DOHH2 (cell line): Measurements from ENCODE around the gene DNAJB6.

Experiments used
- H3F3A ChIP-seq: fragments of 200-600 bp; sonication (generic), shearing (Covaris generic); 2 replicates; pipeline ENCODE4 v1.6.0; 2016; ENCODE audit warnings: antibody characterized with exemption, mild to moderate bottlenecking; ENCODE audit not compliant: control insufficient read depth, insufficient read depth
- H3K27ac ChIP-seq: fragments of 200-600 bp; sonication (generic); 2 replicates; pipeline ENCODE4 v1.5.1; 2014; ENCODE audit warnings: low read depth, mild to moderate bottlenecking, low read length, moderate library complexity
- H3K27me3 ChIP-seq: fragments of 200-600 bp; sonication (generic); 2 replicates; pipeline ENCODE4 v1.6.1; 2014; ENCODE audit warnings: mild to moderate bottlenecking, low read length, mixed read lengths; ENCODE audit not compliant: control insufficient read depth
- H3K36me3 ChIP-seq: fragments of 200-600 bp; sonication (generic); 2 replicates; pipeline ENCODE4 v1.6.1; 2014; ENCODE audit warnings: mild to moderate bottlenecking, low read length, moderate library complexity, mixed read lengths; ENCODE audit not compliant: control insufficient read depth
- H3K4me1 ChIP-seq: fragments of 200-600 bp; sonication (generic); 2 replicates; pipeline ENCODE4 v1.6.1; 2014; ENCODE audit warnings: mild to moderate bottlenecking, low read length, mixed read lengths; ENCODE audit not compliant: control insufficient read depth
- H3K4me2 ChIP-seq: fragments of 200-600 bp; sonication (generic); 2 replicates; pipeline ENCODE4 v1.6.0; 2014; ENCODE audit warnings: mild to moderate bottlenecking, low read length, moderate library complexity
- H3K4me3 ChIP-seq: fragments of 200-600 bp; sonication (generic); 2 replicates; pipeline ENCODE4 v1.5.1; 2014; ENCODE audit warnings: mild to moderate bottlenecking, low read length, mixed read lengths
- H3K79me2 ChIP-seq: fragments of 200-600 bp; sonication (generic); 2 replicates; pipeline ENCODE4 v1.6.1; 2014; ENCODE audit warnings: mild to moderate bottlenecking, low read length, mixed read lengths; ENCODE audit not compliant: control insufficient read depth
- H3K9me2 ChIP-seq: fragments of 200-600 bp; sonication (generic); replicated peaks from 2 replicates; pipeline ENCODE4 v1.6.1; 2014; ENCODE audit warnings: mild to moderate bottlenecking, low read length, mixed read lengths; ENCODE audit not compliant: control insufficient read depth
- H3K9me3 ChIP-seq: fragments of 200-600 bp; sonication (generic); 2 replicates; pipeline ENCODE4 v1.6.1; 2014; ENCODE audit warnings: antibody characterized with exemption, low read length, mixed read lengths; ENCODE audit not compliant: control insufficient read depth, insufficient read depth
- H4K20me1 ChIP-seq: fragments of 200-600 bp; sonication (generic); 2 replicates; pipeline ENCODE4 v1.6.0; 2014; ENCODE audit warnings: low read depth, mild to moderate bottlenecking, antibody characterized with exemption, low read length, moderate library complexity; ENCODE audit not compliant: control insufficient read depth, insufficient read depth
- EZH2phosphoT487 ChIP-seq: fragments of 200-600 bp; sonication (generic); IDR thresholded peaks from 2 replicates; pipeline ENCODE4 v1.6.1; 2017; ENCODE audit warnings: borderline replicate concordance, mild to moderate bottlenecking, antibody characterized with exemption, low read length, moderate library complexity, mixed read lengths
- TF ChIP-seq, protein P1 (sequence below): fragments of 200-600 bp; sonication (generic); IDR thresholded peaks from one replicate; pipeline ENCODE4 v1.5.1; 2014; ENCODE audit warnings: antibody characterized with exemption, mild to moderate bottlenecking, low read depth, low read length; ENCODE audit not compliant: poor library complexity, severe bottlenecking

DNAJB6 gene

GRCh38 chr7:157335991-157336382 lies 817 bp upstream of the DNAJB6 start:
- Histone ChIP-seq H3K4me3 (peak overlapping the region; percentile 95), H3K79me2 (peaks cover 46% of the 10 kb centered on the region), H4K20me1 (peaks cover 20% of the 10 kb centered on the region), H3K36me3 (peaks cover 29% of the 10 kb centered on the region), H3F3A (peaks cover 26% of the 10 kb centered on the region), H3K27ac (no peak overlapping the region), H3K9me3 (no peaks in the 10 kb centered on the region), H3K27me3 (peaks cover 7% of the 10 kb centered on the region), H3K9me2 (no peaks in the 10 kb centered on the region), H3K4me2 (peak overlapping the region; percentile 82), H3K4me1 (peaks cover 70% of the 10 kb centered on the region)
- TF ChIP-seq, protein P1, sequence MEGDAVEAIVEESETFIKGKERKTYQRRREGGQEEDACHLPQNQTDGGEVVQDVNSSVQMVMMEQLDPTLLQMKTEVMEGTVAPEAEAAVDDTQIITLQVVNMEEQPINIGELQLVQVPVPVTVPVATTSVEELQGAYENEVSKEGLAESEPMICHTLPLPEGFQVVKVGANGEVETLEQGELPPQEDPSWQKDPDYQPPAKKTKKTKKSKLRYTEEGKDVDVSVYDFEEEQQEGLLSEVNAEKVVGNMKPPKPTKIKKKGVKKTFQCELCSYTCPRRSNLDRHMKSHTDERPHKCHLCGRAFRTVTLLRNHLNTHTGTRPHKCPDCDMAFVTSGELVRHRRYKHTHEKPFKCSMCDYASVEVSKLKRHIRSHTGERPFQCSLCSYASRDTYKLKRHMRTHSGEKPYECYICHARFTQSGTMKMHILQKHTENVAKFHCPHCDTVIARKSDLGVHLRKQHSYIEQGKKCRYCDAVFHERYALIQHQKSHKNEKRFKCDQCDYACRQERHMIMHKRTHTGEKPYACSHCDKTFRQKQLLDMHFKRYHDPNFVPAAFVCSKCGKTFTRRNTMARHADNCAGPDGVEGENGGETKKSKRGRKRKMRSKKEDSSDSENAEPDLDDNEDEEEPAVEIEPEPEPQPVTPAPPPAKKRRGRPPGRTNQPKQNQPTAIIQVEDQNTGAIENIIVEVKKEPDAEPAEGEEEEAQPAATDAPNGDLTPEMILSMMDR = no peak
- TF ChIP-seq EZH2phosphoT487 = no peak

- peaks cover 22% of the 10 kb centered on the region for H3F3A ChIP-seq
Measured at GRCh38 chr7:157337316-157338149, 729 bp downstream of the DNAJB6 start.

GRCh38 chr7:157339777-157340677 lies 3.2 kb downstream of the DNAJB6 start:
- Histone ChIP-seq H3K9me2 (no peaks in the 10 kb centered on the region), H3K4me1 (peaks cover 73% of the 10 kb centered on the region), H3K4me2 (peak overlapping the region; percentile 87), H3K4me3 (peak overlapping the region; percentile 95), H3K36me3 (peaks cover 49% of the 10 kb centered on the region), H3F3A (peaks cover 18% of the 10 kb centered on the region), H3K27ac (peak overlapping the region; percentile 72), H3K27me3 (no peaks in the 10 kb centered on the region), H4K20me1 (peaks cover 46% of the 10 kb centered on the region), H3K9me3 (no peaks in the 10 kb centered on the region), H3K79me2 (peaks cover 86% of the 10 kb centered on the region)
- TF ChIP-seq, protein P1 = peak; percentile 99
- TF ChIP-seq EZH2phosphoT487 = no peak

More at GRCh38 chr7:157337316-157338149, 729 bp downstream of the DNAJB6 start:
- H3K9me3 ChIP-seq = no peaks in the 10 kb centered on the region
- TF ChIP-seq EZH2phosphoT487 = no peak
- H3K4me1 ChIP-seq = peaks cover 69% of the 10 kb centered on the region
- H3K4me2 ChIP-seq = peak overlapping the region; percentile 87
- H3K9me2 ChIP-seq = no peaks in the 10 kb centered on the region
- H3K4me3 ChIP-seq = peak overlapping the region; percentile 95
- peaks cover 62% of the 10 kb centered on the region for H3K79me2 ChIP-seq
- H3K36me3 ChIP-seq = peaks cover 39% of the 10 kb centered on the region
- peaks cover 32% of the 10 kb centered on the region for H4K20me1 ChIP-seq
- peak overlapping the region; percentile 72 for H3K27ac ChIP-seq
- no peaks in the 10 kb centered on the region for H3K27me3 ChIP-seq
